Endodermal cell (in vitro differentiated cells): ENCODE data around the gene MAPK8IP1. TPM values are rescaled to one million over a fixed set of nuclear protein-coding genes. Genes with fewer than 3 reads are reported as not detected.

ENCODE experiments used
- DNase-seq: peaks from one replicate; pipeline ENCODE4 v3.0.0-alpha.2; 2017
- H3K27ac ChIP-seq: 2 replicates; pipeline ENCODE4 v1.5.1; 2013; ENCODE audit warnings: mild to moderate bottlenecking, low read depth, low read length, moderate library complexity
- H3K27me3 ChIP-seq: 2 replicates; pipeline ENCODE4 v1.6.1; 2013; ENCODE audit warnings: mild to moderate bottlenecking, low read length, moderate library complexity; ENCODE audit not compliant: insufficient read depth, control insufficient read depth, poor library complexity, severe bottlenecking
- H3K36me3 ChIP-seq: 2 replicates; pipeline ENCODE4 v1.7.0; 2013; ENCODE audit warnings: mild to moderate bottlenecking, low read length, moderate library complexity; ENCODE audit not compliant: control insufficient read depth, insufficient read depth
- H3K4me1 ChIP-seq: one replicate; pipeline ENCODE4 v1.7.0; 2013; ENCODE audit warnings: low read length; ENCODE audit not compliant: control insufficient read depth, insufficient read depth
- H3K4me3 ChIP-seq: 2 replicates; pipeline ENCODE4 v1.5.1; 2013; ENCODE audit warnings: mild to moderate bottlenecking, low read length, moderate library complexity
- H3K9ac ChIP-seq: 2 replicates; pipeline ENCODE4 v1.6.1; 2013; ENCODE audit warnings: mild to moderate bottlenecking, low read length, moderate library complexity; ENCODE audit not compliant: poor library complexity, severe bottlenecking; ENCODE audit errors: extremely low read depth
- H3K9me3 ChIP-seq: 2 replicates; pipeline ENCODE4 v1.6.1; 2013; ENCODE audit warnings: mild to moderate bottlenecking, low read length, moderate library complexity; ENCODE audit not compliant: control insufficient read depth
- H3K27ac Mint-ChIP-seq: 2 replicates; pipeline ENCODE4 v1.8.0; 2020; ENCODE audit warnings: mixed read lengths
- H3K27me3 Mint-ChIP-seq: 2 replicates; pipeline ENCODE4 v1.8.0; 2021; ENCODE audit warnings: mild to moderate bottlenecking, mixed read lengths; ENCODE audit not compliant: insufficient read depth
- H3K36me3 Mint-ChIP-seq: 2 replicates; pipeline ENCODE4 v1.8.0; 2020; ENCODE audit warnings: low read depth, mixed read lengths
- H3K4me1 Mint-ChIP-seq: 2 replicates; pipeline ENCODE4 v1.8.0; 2020; ENCODE audit warnings: mixed read lengths
- H3K4me3 Mint-ChIP-seq: 2 replicates; pipeline ENCODE4 v1.8.0; 2020; ENCODE audit warnings: mild to moderate bottlenecking, moderate library complexity, mixed read lengths
- H3K9me3 Mint-ChIP-seq: 2 replicates; pipeline ENCODE4 v1.8.0; 2020; ENCODE audit warnings: mild to moderate bottlenecking, mixed read lengths
- WGBS, 2 experiments: methylation state at CpG; one replicate each; pipeline versions ENCODE4 v1.1.5 to v1.1.7; 2013; ENCODE audit warnings: missing lambda C conversion rate in 2 of 2, mixed read lengths in 1 of 2; ENCODE audit not compliant: insufficient coverage in 1 of 2, insufficient read length in 1 of 2; 5-methylcytosine and 5-hydroxymethylcytosine counted together
- total RNA-seq, 2 donors: library from RNA; stranded (reverse); fragmentation: NEBNext Ultra II Directional in 1 of 2; extraction: Animal tissue kit (Norgen Biotek cat#: 25700) in 1 of 2; gene quantifications; 2 replicates in 1 of 2; 3 replicates in 1 of 2; pipeline ENCODE4 v1.2.1, GENCODE V29; 2021
- TF ChIP-seq, protein P1 (sequence below): fragments of 200-600 bp; sonication (generic); conservative IDR thresholded peaks from 2 replicates; pipeline ENCODE4 v1.5.0; 2021; ENCODE audit warnings: antibody characterized with exemption, mild to moderate bottlenecking

The MAPK8IP1 gene
- total RNA-seq, 2 donors from 2014 or later, result 11.2 to 12.8 TPM

DNA sequence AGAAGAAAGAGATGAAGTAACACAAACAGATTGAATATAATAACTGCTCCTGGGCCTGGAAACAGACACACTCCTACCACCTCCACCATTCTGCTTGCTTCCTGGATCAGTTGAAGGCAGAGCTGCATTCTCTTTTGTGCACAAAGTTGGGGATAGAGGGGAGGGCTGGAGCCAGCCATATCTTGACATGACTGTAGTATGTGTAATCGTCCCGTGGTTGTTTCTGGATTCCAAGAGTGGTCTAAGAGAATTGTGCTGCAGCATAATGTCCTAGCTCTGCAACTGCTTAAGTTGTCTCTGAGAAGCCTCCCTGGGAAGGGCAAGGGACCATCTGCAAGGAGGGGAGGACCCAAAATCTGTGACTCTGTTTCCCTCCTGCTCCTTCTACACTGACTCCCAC lies 35.0 kb upstream of the MAPK8IP1 start:
- Mint-ChIP-seq H3K4me1 (peaks cover 14% of the 10 kb centered on the region), H3K9me3 (no peaks in the 10 kb centered on the region), H3K36me3 (no peaks in the 10 kb centered on the region), H3K4me3 (no peak overlapping the region), H3K27me3 (peaks cover 25% of the 10 kb centered on the region), H3K27ac (no peak overlapping the region)
- H3K4me1 ChIP-seq, result peaks cover 9% of the 10 kb centered on the region
- no peak overlapping the region for H3K4me3 ChIP-seq
- 100% methylated on average over 2 of the region's 2 CpGs for WGBS, 2 experiments
- H3K27me3 ChIP-seq, result peaks cover 15% of the 10 kb centered on the region
- no peak overlapping the region for H3K9ac ChIP-seq
- no peak for DNase-seq
- no peak overlapping the region for H3K27ac ChIP-seq
- H3K9me3 ChIP-seq, result no peaks in the 10 kb centered on the region
- TF ChIP-seq, protein P1, sequence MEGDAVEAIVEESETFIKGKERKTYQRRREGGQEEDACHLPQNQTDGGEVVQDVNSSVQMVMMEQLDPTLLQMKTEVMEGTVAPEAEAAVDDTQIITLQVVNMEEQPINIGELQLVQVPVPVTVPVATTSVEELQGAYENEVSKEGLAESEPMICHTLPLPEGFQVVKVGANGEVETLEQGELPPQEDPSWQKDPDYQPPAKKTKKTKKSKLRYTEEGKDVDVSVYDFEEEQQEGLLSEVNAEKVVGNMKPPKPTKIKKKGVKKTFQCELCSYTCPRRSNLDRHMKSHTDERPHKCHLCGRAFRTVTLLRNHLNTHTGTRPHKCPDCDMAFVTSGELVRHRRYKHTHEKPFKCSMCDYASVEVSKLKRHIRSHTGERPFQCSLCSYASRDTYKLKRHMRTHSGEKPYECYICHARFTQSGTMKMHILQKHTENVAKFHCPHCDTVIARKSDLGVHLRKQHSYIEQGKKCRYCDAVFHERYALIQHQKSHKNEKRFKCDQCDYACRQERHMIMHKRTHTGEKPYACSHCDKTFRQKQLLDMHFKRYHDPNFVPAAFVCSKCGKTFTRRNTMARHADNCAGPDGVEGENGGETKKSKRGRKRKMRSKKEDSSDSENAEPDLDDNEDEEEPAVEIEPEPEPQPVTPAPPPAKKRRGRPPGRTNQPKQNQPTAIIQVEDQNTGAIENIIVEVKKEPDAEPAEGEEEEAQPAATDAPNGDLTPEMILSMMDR, result no peak
- H3K36me3 ChIP-seq, result no peaks in the 10 kb centered on the region

DNA sequence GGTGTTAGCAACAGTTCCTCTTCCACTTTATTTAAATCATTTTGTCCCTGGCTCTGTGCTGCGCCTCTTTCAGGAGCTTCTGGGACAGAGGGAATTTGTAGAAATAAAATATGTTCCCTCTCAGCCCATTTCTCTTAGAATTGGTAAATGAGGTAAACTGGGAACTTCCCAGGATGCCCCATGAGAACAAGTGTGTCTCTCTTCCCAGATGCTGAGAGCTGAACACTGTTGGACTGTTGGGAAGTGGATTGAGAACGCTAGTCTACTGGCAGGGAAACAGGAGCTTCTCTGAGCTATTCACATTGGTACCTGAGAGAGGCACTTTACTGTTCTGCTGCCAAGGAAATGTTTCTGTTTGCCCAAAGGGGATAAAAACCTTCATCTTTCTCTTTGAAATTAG lies 34.2 kb upstream of the MAPK8IP1 start:
- Mint-ChIP-seq H3K27me3 (peaks cover 17% of the 10 kb centered on the region), H3K36me3 (peaks cover 3% of the 10 kb centered on the region), H3K27ac (no peak overlapping the region), H3K4me1 (peaks cover 14% of the 10 kb centered on the region), H3K4me3 (no peak overlapping the region), H3K9me3 (no peaks in the 10 kb centered on the region)
- H3K27ac ChIP-seq, result no peak overlapping the region
- TF ChIP-seq, protein P1, result no peak
- peaks cover 7% of the 10 kb centered on the region for H3K27me3 ChIP-seq
- H3K9me3 ChIP-seq, result no peaks in the 10 kb centered on the region
- no peak overlapping the region for H3K9ac ChIP-seq
- no peak for DNase-seq
- peaks cover 4% of the 10 kb centered on the region for H3K36me3 ChIP-seq
- 75 to 84% methylated on average over 1 to 2 of the region's 2 CpGs for WGBS, 2 experiments
- no peak overlapping the region for H3K4me3 ChIP-seq
- H3K4me1 ChIP-seq, result peaks cover 9% of the 10 kb centered on the region

DNA sequence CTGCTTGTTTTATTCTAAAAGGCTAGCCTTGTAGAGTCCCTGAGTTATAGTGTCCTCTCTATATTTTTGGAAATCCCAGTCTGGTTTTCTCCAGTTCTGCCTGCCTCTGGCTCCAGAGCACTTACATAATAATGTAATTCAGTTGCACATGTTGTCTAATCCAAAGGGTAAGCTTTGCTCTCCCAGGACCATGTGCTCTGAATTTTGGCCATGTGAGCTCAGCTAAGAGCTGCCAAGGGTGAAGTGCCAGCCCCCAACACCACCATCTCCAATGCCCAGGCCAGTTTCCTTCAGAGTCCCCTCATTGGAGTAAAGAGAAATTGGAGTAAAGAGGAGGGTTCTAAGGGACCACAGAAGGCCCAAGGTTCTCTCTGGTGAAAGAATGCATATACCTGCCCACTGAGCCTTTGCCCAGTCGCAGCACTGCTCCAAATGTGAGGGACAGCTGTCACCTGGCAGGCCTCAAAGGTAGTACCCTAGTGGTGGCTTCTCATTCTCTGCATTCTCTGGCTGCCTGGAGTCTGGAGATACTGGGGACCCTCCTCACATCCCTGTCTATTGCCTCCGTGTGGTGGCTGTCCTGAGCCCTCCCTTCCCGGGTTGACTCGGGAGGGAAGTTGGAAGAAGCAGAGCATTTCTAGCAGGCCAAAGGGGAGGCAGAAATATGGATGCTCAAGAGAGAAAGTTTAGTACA lies 33.3 kb upstream of the MAPK8IP1 start:
- 50 to 56% methylated on average over 1 to 4 of the region's 4 CpGs for WGBS, 2 experiments
- peaks cover 14% of the 10 kb centered on the region for H3K4me1 Mint-ChIP-seq

More for the DNA sequence above, 33.3 kb upstream of the MAPK8IP1 start:
- H3K4me3 ChIP-seq, result no peak overlapping the region
- H3K36me3 Mint-ChIP-seq, result peaks cover 9% of the 10 kb centered on the region
- H3K36me3 ChIP-seq, result peaks cover 10% of the 10 kb centered on the region
- H3K27ac Mint-ChIP-seq, result peak overlapping the region; percentile 35
- H3K27me3 ChIP-seq, result no peaks in the 10 kb centered on the region
- H3K9me3 ChIP-seq, result no peaks in the 10 kb centered on the region
- H3K9me3 Mint-ChIP-seq, result no peaks in the 10 kb centered on the region
- DNase-seq, result peak; percentile 81
- H3K4me1 ChIP-seq, result peaks cover 9% of the 10 kb centered on the region
- H3K27me3 Mint-ChIP-seq, result peaks cover 9% of the 10 kb centered on the region
- TF ChIP-seq, protein P1, result peak; percentile 50
- no peak overlapping the region for H3K27ac ChIP-seq
- H3K9ac ChIP-seq, result no peak overlapping the region
- no peak overlapping the region for H3K4me3 Mint-ChIP-seq
